SU-DHL-6 (cell line): ENCODE data around the gene GID4.

ENCODE experiments used
- H2AFZ ChIP-seq: fragments of 200-600 bp; sonication (generic); 2 replicates; pipeline ENCODE4 v1.6.1; 2014; ENCODE audit warnings: low read depth, mild to moderate bottlenecking, moderate library complexity, mixed read lengths, antibody characterized with exemption, low read length; ENCODE audit not compliant: severe bottlenecking
- H3F3A ChIP-seq: fragments of 200-600 bp; shearing (Covaris generic); 2 replicates; pipeline ENCODE4 v1.6.0; 2016; ENCODE audit warnings: antibody characterized with exemption, mild to moderate bottlenecking; ENCODE audit not compliant: insufficient read depth
- H3K27ac ChIP-seq: fragments of 200-600 bp; sonication (generic); 2 replicates; pipeline ENCODE4 v1.5.1; 2016; ENCODE audit warnings: low read depth, mild to moderate bottlenecking, low read length, moderate library complexity, mixed read lengths
- H3K27me3 ChIP-seq: fragments of 200-600 bp; sonication (generic), shearing (Covaris generic); 2 replicates; pipeline ENCODE4 v1.6.0; 2014; ENCODE audit warnings: mild to moderate bottlenecking, low read length
- H3K36me3 ChIP-seq: fragments of 200-600 bp; sonication (generic); 2 replicates; pipeline ENCODE4 v1.6.1; 2014; ENCODE audit warnings: mild to moderate bottlenecking, low read length, mixed read lengths
- H3K4me2 ChIP-seq: fragments of 300-600, 200-600 bp; shearing (Covaris generic), sonication (generic); 2 replicates; pipeline ENCODE4 v1.6.0; 2014; ENCODE audit warnings: low read length, low read depth, mild to moderate bottlenecking; ENCODE audit not compliant: poor library complexity, severe bottlenecking
- H3K4me3 ChIP-seq: fragments of 200-600 bp; sonication (generic); 2 replicates; pipeline ENCODE4 v1.5.1; 2014; ENCODE audit warnings: antibody characterized with exemption, low read length, mild to moderate bottlenecking, mixed read lengths; ENCODE audit not compliant: insufficient read depth, poor library complexity, severe bottlenecking
- H3K79me2 ChIP-seq: fragments of 200-600 bp; sonication (generic); 2 replicates; pipeline ENCODE4 v1.6.1; 2014; ENCODE audit warnings: mild to moderate bottlenecking, low read length, moderate library complexity; ENCODE audit not compliant: insufficient read depth
- H3K9ac ChIP-seq: fragments of 200-600 bp; sonication (generic); 2 replicates; pipeline ENCODE4 v1.7.0; 2014; ENCODE audit warnings: mild to moderate bottlenecking, low read length
- H3K9me2 ChIP-seq: fragments of 200-600 bp; sonication (generic); replicated peaks from 2 replicates; pipeline ENCODE4 v1.6.1; 2014; ENCODE audit warnings: low read length; ENCODE audit not compliant: insufficient read depth
- H3K9me3 ChIP-seq: fragments of 200-600 bp; sonication (generic); 2 replicates; pipeline ENCODE4 v1.6.1; 2014; ENCODE audit warnings: low read length, mixed read lengths; ENCODE audit not compliant: insufficient read depth
- H4K20me1 ChIP-seq: fragments of 200-600 bp; sonication (generic); 2 replicates; pipeline ENCODE4 v1.6.1; 2014; ENCODE audit warnings: low read depth, mild to moderate bottlenecking, antibody characterized with exemption, low read length, moderate library complexity, mixed read lengths
- CTCF ChIP-seq: fragments of 200-600 bp; sonication (generic); IDR thresholded peaks from one replicate; pipeline ENCODE4 v1.5.1; 2017; ENCODE audit warnings: antibody characterized with exemption, mild to moderate bottlenecking, low read length, moderate library complexity; ENCODE audit not compliant: insufficient read depth, poor library complexity, severe bottlenecking
- EZH2phosphoT487 ChIP-seq: fragments of 200-600 bp; sonication (generic), shearing (Covaris generic); conservative IDR thresholded peaks from 2 replicates; pipeline ENCODE4 v1.6.1; 2018; ENCODE audit warnings: mild to moderate bottlenecking, antibody characterized with exemption, low read length, moderate library complexity, mixed read lengths

GID4 gene

GRCh38 chr17:18020971-18021370 lies 18.2 kb upstream of the GID4 start:
- H3K9me3 ChIP-seq: no peaks in the 10 kb centered on the region
- H3K79me2 ChIP-seq: no peaks in the 10 kb centered on the region
- no peak overlapping the region for H3K4me2 ChIP-seq
- no peaks in the 10 kb centered on the region for H3K9me2 ChIP-seq
- no peaks in the 10 kb centered on the region for H3K27me3 ChIP-seq
- H4K20me1 ChIP-seq: no peaks in the 10 kb centered on the region
- TF ChIP-seq EZH2phosphoT487: no peak
- TF ChIP-seq CTCF: no peak
- no peak overlapping the region for H3K9ac ChIP-seq
- H2AFZ ChIP-seq: no peak overlapping the region
- H3F3A ChIP-seq: no peaks in the 10 kb centered on the region
- no peak overlapping the region for H3K4me3 ChIP-seq
- no peak overlapping the region for H3K27ac ChIP-seq
- no peaks in the 10 kb centered on the region for H3K36me3 ChIP-seq

GRCh38 chr17:18021372-18021771 lies 17.8 kb upstream of the GID4 start:
- H3K27me3 ChIP-seq: no peaks in the 10 kb centered on the region
- no peaks in the 10 kb centered on the region for H4K20me1 ChIP-seq
- no peaks in the 10 kb centered on the region for H3K36me3 ChIP-seq
- TF ChIP-seq CTCF (no peak), EZH2phosphoT487 (no peak)
- no peaks in the 10 kb centered on the region for H3F3A ChIP-seq
- no peak overlapping the region for H3K9ac ChIP-seq
- H3K27ac ChIP-seq: no peak overlapping the region
- no peak overlapping the region for H3K4me3 ChIP-seq
- H3K4me2 ChIP-seq: no peak overlapping the region
- no peak overlapping the region for H2AFZ ChIP-seq
- no peaks in the 10 kb centered on the region for H3K9me3 ChIP-seq
- H3K9me2 ChIP-seq: no peaks in the 10 kb centered on the region
- H3K79me2 ChIP-seq: no peaks in the 10 kb centered on the region

GRCh38 chr17:18025241-18025944 lies 13.8 kb upstream of the GID4 start:
- H3F3A ChIP-seq: no peaks in the 10 kb centered on the region
- no peak overlapping the region for H2AFZ ChIP-seq
- peaks cover 3% of the 10 kb centered on the region; the same call in 1 of the 2 replicates for H3K79me2 ChIP-seq
- H3K4me3 ChIP-seq: no peak overlapping the region
- H3K27ac ChIP-seq: no peak overlapping the region
- no peaks in the 10 kb centered on the region for H3K9me3 ChIP-seq
- TF ChIP-seq EZH2phosphoT487: no peak
- no peak for TF ChIP-seq CTCF
- H3K27me3 ChIP-seq: no peaks in the 10 kb centered on the region
- H3K4me2 ChIP-seq: no peak overlapping the region
- no peaks in the 10 kb centered on the region for H3K9me2 ChIP-seq
- H4K20me1 ChIP-seq: no peaks in the 10 kb centered on the region
- no peaks in the 10 kb centered on the region for H3K36me3 ChIP-seq
- H3K9ac ChIP-seq: no peak overlapping the region
